Measurements from ENCODE around the gene PIGO.

Gene PIGO

DNA sequence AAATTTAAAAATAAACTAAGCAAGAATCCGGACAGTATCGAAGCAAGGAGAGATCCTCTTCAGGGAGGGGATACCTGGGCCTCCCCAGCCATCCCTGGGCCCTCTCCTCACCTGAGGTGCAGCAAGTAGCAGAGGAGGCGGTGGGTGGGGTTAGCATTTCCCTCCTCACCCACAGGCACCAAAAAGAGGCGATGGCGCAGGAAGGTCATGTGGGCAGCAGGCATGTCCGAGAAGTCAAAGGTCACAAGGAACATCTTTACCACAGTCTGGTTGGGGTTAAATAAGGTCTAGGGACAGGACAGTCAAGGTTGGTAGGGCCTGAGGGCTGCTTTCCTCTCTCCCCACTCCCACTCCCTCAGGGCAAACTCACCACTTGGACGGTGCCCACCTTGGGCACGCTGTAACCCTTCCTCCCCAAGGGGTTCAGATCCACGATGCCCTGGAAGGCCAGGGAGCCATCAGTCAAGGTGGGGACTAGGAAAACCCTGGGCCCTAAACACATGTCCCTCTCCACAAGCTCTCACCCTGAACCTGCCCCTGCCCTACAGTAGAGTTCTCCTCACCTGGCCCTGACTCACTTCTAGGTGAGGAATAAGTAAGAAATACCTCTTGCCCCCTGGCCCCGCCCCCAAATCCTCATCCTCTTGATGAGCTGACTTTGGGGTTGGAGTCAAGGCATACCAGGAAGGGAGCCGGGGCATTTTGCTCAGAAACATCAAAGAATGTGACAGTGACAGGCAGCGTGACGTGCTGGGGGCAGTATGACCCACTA, 9.4 kb upstream of the PIGO start:
- TF ChIP-seq REST (IDR thresholded peaks at IDR 0.05; ENCODE audit: insufficient read depth in 1 of 2, low read depth in 2 of 2, low read length in 2 of 2) = no peak
- TF ChIP-seq POLR2AphosphoS5 (IDR thresholded peaks at IDR 0.05; ENCODE audit: low read depth, low read length) = no peak
- no peak for TF ChIP-seq TAF1 (IDR thresholded peaks at IDR 0.05; ENCODE audit: borderline replicate concordance, insufficient read depth, low read length)
- no peak for TF ChIP-seq SIN3A (IDR thresholded peaks at IDR 0.05; ENCODE audit: borderline replicate concordance, insufficient read depth, low read length)
- TF ChIP-seq FOXP2 (optimal IDR thresholded peaks at IDR 0.05; ENCODE audit: borderline replicate concordance, extremely low read depth, extremely low read length, insufficient read depth) = no peak

DNA sequence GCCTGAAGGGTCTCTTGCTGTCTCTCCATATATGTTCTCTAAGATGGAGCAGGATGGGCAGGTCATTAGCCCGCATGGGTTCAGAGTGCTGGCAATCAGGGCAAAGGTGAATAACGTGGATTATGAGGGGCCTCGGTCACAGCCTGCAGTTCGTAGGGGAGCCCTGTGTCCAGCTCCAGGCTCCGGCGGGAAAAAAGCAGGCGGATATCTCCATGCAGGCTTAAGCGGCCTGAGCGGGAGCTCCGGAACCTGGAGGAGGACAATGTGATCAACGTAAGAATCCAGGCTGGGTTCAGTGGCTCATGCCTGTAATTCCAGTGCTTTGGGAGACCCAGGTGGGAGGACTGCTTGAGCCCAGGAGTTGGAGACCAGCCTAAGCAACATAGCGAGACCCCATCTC, 8.7 kb upstream of the PIGO start:
- TF ChIP-seq REST (IDR thresholded peaks at IDR 0.05; ENCODE audit: insufficient read depth in 1 of 2, low read depth in 2 of 2, low read length in 2 of 2) (no peak), FOXP2 (optimal IDR thresholded peaks at IDR 0.05; ENCODE audit: borderline replicate concordance, extremely low read depth, extremely low read length, insufficient read depth) (no peak), TAF1 (IDR thresholded peaks at IDR 0.05; ENCODE audit: borderline replicate concordance, insufficient read depth, low read length) (no peak), POLR2AphosphoS5 (IDR thresholded peaks at IDR 0.05; ENCODE audit: low read depth, low read length) (no peak), SIN3A (IDR thresholded peaks at IDR 0.05; ENCODE audit: borderline replicate concordance, insufficient read depth, low read length) (no peak)

DNA sequence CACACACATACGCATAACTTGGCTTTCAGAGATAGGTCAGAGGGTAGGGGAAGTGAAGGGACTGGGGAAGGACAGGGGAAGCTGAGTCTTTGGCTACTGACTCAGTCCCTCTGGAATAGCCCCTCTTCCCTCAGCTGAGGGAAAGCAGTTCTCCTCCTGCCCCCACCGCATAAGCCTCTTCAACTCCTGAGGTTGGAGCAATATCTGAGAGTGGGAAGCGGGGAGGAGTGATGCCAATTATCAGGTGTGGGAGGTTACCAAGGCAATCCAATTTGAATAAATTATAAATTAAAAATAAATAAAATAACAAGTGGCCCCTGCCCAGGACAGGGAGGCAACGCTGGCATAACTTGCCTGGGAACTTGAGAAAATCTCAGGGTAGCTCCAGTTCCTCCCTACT, 8.2 kb upstream of the PIGO start:
- TF ChIP-seq SIN3A (IDR thresholded peaks at IDR 0.05; ENCODE audit: borderline replicate concordance, insufficient read depth, low read length) (no peak), FOXP2 (optimal IDR thresholded peaks at IDR 0.05; ENCODE audit: borderline replicate concordance, extremely low read depth, extremely low read length, insufficient read depth) (no peak), REST (IDR thresholded peaks at IDR 0.05; ENCODE audit: insufficient read depth in 1 of 2, low read depth in 2 of 2, low read length in 2 of 2) (no peak), TAF1 (IDR thresholded peaks at IDR 0.05; ENCODE audit: borderline replicate concordance, insufficient read depth, low read length) (no peak), POLR2AphosphoS5 (IDR thresholded peaks at IDR 0.05; ENCODE audit: low read depth, low read length) (no peak)

DNA sequence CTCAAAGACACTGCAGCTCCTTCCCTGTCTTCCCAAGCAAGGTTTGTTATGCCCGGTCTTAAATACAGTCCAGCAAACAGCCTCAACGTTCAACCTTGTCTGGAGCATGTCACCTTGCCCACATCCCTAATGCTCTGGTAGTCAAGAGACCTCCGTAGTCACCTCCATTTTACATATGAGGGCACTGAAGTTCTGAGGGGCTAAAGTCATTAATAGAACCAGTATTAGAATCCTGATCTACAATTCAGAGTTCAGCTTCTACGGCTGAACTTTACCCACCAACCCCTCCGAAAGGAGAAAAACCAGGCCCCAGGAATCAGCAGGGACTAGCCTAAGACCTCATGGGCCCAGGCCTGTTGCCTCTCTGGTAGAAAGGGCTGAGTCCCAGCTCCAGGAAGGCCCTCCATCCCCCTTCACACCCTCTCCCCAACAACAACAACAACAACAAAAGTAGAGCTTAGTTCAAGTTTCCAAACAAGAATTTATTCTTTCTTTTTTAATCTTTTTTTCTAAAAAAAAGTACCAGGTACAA, 7.3 kb upstream of the PIGO start:
- no peak for TF ChIP-seq SIN3A (IDR thresholded peaks at IDR 0.05; ENCODE audit: borderline replicate concordance, insufficient read depth, low read length)
- no peak for TF ChIP-seq TAF1 (IDR thresholded peaks at IDR 0.05; ENCODE audit: borderline replicate concordance, insufficient read depth, low read length)
- no peak for TF ChIP-seq REST (IDR thresholded peaks at IDR 0.05; ENCODE audit: insufficient read depth in 1 of 2, low read depth in 2 of 2, low read length in 2 of 2)
- TF ChIP-seq FOXP2 (optimal IDR thresholded peaks at IDR 0.05; ENCODE audit: borderline replicate concordance, extremely low read depth, extremely low read length, insufficient read depth) = no peak
- no peak for TF ChIP-seq POLR2AphosphoS5 (IDR thresholded peaks at IDR 0.05; ENCODE audit: low read depth, low read length)
